ENCODE results near the gene HIVEP3. TPM values are rescaled to one million over a fixed set of nuclear protein-coding genes. Genes with fewer than 3 reads are reported as not detected.

The HIVEP3 gene
- total RNA-seq, 2 donors from 2014 or later = 2.3 to 12.8 TPM

DNA sequence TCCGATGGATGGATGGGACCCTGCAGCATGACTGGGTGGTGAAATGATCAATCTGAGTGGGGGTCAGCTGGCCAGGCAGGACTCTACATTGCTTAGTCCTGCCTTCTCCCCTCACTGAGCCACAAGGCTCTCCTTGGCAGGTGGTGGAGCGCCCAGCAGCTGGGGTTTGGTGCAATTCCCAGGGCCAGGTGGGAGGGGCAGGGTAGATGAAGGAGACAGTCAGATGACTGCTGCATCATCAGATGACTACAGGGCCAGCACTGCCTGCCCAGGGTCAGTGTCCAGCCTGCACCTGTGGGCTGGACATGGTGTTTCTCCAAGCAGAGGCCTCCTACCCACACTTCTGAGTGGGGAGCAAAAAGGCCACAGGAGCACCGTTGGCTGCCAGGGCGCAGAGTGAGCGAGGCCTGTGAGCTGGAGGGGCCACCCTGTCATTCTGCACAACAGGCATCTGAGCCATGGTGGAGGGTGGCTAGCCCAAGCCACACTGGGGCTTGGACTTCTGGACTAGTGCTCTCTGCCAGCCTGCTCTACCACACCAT is 330.3 kb downstream of the HIVEP3 start:
- H3K27ac ChIP-seq = no peak overlapping the region
- H3K36me3 ChIP-seq = no peaks in the 10 kb centered on the region
- H3K9me3 ChIP-seq = no peaks in the 10 kb centered on the region
- no peaks in the 10 kb centered on the region for H3K4me1 ChIP-seq (ENCODE audit: control insufficient read depth in 1 of 2, low read depth in 2 of 2)
- TF ChIP-seq, protein P1, sequence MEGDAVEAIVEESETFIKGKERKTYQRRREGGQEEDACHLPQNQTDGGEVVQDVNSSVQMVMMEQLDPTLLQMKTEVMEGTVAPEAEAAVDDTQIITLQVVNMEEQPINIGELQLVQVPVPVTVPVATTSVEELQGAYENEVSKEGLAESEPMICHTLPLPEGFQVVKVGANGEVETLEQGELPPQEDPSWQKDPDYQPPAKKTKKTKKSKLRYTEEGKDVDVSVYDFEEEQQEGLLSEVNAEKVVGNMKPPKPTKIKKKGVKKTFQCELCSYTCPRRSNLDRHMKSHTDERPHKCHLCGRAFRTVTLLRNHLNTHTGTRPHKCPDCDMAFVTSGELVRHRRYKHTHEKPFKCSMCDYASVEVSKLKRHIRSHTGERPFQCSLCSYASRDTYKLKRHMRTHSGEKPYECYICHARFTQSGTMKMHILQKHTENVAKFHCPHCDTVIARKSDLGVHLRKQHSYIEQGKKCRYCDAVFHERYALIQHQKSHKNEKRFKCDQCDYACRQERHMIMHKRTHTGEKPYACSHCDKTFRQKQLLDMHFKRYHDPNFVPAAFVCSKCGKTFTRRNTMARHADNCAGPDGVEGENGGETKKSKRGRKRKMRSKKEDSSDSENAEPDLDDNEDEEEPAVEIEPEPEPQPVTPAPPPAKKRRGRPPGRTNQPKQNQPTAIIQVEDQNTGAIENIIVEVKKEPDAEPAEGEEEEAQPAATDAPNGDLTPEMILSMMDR (IDR thresholded peaks at IDR 0.05) = no peak
- no peak overlapping the region for H3K4me3 ChIP-seq
- no peaks in the 10 kb centered on the region for H3K27me3 ChIP-seq (replicated peaks; ENCODE audit: insufficient read depth)
- no peak for DNase-seq (ENCODE audit: low spot score)
- no peak for ATAC-seq (ENCODE audit: insufficient number of reproducible peaks, low FRiP score, low read depth)

DNA sequence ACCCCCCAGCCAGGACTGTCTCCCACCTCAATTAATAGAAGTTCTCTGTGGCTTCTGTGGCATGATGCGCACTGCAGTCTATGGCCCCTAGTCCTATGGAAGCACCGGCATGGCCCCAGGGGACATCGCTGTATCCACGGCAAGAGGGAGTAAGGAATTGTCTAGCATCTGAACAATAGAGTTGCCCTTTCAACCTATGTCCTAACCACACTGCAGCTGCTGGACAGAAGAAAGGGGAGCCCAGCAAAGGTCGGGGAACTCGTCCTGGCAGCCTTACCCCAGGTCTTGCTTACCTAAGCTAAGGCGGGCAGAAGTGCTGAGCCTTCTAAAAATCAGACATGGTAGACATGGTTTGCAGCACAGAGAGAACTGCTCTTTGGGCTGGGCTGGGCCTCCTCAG is 330.9 kb downstream of the HIVEP3 start:
- H3K27ac ChIP-seq = no peak overlapping the region
- H3K4me1 ChIP-seq (ENCODE audit: control insufficient read depth in 1 of 2, low read depth in 2 of 2) = no peaks in the 10 kb centered on the region
- no peaks in the 10 kb centered on the region for H3K27me3 ChIP-seq (replicated peaks; ENCODE audit: insufficient read depth)
- no peaks in the 10 kb centered on the region for H3K9me3 ChIP-seq
- TF ChIP-seq, protein P1 (IDR thresholded peaks at IDR 0.05) = no peak
- no peak overlapping the region for H3K4me3 ChIP-seq
- no peak for DNase-seq (ENCODE audit: low spot score)
- no peak for ATAC-seq (ENCODE audit: insufficient number of reproducible peaks, low FRiP score, low read depth)
- no peaks in the 10 kb centered on the region for H3K36me3 ChIP-seq

DNA sequence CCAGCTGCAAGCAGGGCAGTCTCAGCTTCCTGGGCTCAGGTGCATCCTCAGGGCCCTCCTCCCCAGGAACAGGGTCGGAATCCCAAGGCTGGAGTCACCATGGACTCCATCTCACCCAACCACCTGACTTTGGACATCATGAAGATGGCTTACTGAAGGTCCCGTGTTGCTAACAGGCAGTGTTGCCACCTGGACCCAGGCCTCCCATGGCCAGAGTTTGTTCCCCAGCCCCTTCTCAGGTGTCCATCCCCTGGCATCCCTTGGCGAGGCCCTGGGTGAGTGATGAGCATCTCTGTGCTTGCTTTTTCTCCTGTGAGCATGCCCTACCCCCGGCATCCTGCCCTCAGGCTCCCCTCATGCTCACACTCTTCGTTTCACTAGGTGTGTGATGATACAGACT is 332.5 kb downstream of the HIVEP3 start:
- H3K4me1 ChIP-seq (ENCODE audit: control insufficient read depth in 1 of 2, low read depth in 2 of 2) = no peaks in the 10 kb centered on the region
- H3K9me3 ChIP-seq = no peaks in the 10 kb centered on the region
- H3K36me3 ChIP-seq = no peaks in the 10 kb centered on the region
- ATAC-seq (ENCODE audit: insufficient number of reproducible peaks, low FRiP score, low read depth) (no peak), DNase-seq (ENCODE audit: low spot score) (no peak)
- no peak overlapping the region for H3K27ac ChIP-seq
- no peaks in the 10 kb centered on the region for H3K27me3 ChIP-seq (replicated peaks; ENCODE audit: insufficient read depth)
- H3K4me3 ChIP-seq = no peak overlapping the region
- TF ChIP-seq, protein P1 (IDR thresholded peaks at IDR 0.05) = no peak

DNA sequence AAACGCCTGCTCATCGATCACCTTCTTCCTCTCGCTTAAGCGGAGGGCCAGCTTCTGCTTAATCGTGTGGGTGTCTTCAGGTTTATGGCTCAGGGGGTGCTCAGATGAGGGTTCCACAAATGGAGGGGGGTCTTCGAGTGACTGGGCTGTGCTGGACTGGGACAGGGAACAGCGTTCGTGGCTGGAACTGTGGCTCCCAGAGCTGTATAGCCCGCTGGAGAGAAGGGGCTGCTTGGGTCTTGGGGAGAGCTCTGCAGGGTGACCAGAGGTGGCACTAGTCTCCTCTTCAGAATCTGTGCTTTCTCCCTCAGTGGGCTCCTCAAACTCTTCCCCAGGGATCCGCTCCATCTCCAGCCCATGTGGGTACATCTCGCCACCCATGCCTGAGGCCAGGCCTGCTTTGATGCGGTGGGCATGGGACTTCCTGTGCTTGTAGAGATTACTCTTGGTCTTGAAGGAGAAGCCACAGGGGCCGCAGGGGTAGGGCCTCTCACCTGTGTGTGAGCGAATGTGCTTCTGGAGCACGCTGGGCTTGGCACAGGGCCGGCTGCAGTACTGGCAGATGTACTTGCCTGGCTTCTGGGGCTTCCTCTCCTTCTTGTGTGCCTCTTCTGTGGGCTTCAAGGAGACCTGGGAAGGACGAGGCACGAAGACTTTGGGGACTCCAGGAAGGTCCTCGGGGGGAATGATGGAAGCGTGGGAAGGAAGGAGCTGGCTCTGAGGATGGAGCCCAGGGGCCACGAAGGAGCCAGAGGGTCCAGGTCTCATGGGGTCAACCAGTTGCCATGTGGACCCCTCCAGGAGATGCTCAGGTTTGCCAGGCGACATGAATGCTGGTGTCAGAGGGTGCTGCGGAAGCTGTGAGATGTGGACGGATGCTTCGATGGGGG is 334.8 kb downstream of the HIVEP3 start:
- DNase-seq (ENCODE audit: low spot score) = no peak
- ATAC-seq (ENCODE audit: insufficient number of reproducible peaks, low FRiP score, low read depth) = no peak
- Histone ChIP-seq H3K4me1 (ENCODE audit: control insufficient read depth in 1 of 2, low read depth in 2 of 2) (no peaks in the 10 kb centered on the region), H3K27ac (no peak overlapping the region), H3K36me3 (no peaks in the 10 kb centered on the region), H3K9me3 (no peaks in the 10 kb centered on the region), H3K27me3 (replicated peaks; ENCODE audit: insufficient read depth) (no peaks in the 10 kb centered on the region), H3K4me3 (no peak overlapping the region)
- TF ChIP-seq, protein P1 (IDR thresholded peaks at IDR 0.05) = no peak

DNA sequence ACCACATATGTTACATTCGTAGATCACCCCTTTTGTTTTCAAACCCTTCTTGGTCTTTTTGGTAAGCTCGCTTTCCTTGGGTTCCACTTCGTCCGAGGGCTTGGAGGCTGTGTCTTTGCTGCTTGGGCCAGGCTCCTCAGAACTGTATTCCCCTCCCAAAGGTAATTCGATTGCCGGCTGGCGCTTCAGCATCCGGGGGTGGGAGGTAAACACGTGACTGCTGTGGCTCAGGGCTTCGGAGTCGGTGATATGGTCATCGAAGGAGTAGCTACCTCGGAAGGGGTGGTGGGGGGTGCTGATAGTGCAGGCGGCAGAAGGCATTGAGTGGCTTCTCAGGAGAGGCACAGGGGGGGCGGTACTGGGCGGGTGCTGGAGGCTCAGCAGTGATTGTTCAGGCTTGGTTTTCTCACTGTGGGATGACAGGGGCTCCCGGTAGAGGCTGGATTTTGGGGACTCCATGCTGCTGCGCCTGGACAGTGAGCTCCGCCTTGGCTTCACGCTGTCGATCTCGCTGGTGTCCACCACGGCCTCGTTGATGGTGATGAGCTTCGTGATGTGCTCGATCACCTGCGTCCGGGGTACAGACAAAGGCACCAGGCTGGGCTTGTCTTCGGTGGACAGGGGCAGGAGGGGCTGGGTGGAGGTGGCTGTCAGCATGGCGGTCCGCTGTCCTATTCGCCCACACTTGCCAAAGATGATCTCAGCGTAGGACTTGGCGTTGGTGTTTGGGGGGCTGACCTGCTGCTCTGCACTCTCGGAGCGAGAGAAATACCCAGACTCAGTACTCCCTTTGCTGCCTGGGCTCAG is 335.7 kb downstream of the HIVEP3 start:
- Histone ChIP-seq H3K36me3 (no peaks in the 10 kb centered on the region), H3K9me3 (no peaks in the 10 kb centered on the region), H3K4me1 (ENCODE audit: control insufficient read depth in 1 of 2, low read depth in 2 of 2) (no peaks in the 10 kb centered on the region), H3K4me3 (no peak overlapping the region), H3K27ac (no peak overlapping the region), H3K27me3 (replicated peaks; ENCODE audit: insufficient read depth) (no peaks in the 10 kb centered on the region)
- TF ChIP-seq, protein P1 (IDR thresholded peaks at IDR 0.05) = no peak
- ATAC-seq (ENCODE audit: insufficient number of reproducible peaks, low FRiP score, low read depth) = no peak
- no peak for DNase-seq (ENCODE audit: low spot score)
